IMR-90 (cell line): ENCODE results near the gene CABP4.

Experiments
- BHLHE40 ChIP-seq: fragments of 150-350 bp; IDR thresholded peaks from 2 replicates; pipeline ENCODE4 v1.6.1; 2016; ENCODE audit warnings: mild to moderate bottlenecking, low read depth, low read length
- CEBPB ChIP-seq: IDR thresholded peaks from 2 replicates; pipeline ENCODE4 v1.6.1; 2012; ENCODE audit warnings: low read depth, low read length, improper control_type of control experiment
- ELK1 ChIP-seq: fragments of 150-350 bp; IDR thresholded peaks from 2 replicates; pipeline ENCODE4 v1.6.1; 2016; ENCODE audit warnings: low read depth, mild to moderate bottlenecking, low read length, moderate library complexity, borderline replicate concordance
- MAFK ChIP-seq: IDR thresholded peaks from 2 replicates; pipeline ENCODE4 v1.6.1; 2012; ENCODE audit warnings: low read depth, low read length, improper control_type of control experiment
- MAZ ChIP-seq: IDR thresholded peaks from 2 replicates; pipeline ENCODE4 v1.6.1; 2012; ENCODE audit warnings: low read depth, mild to moderate bottlenecking, low read length, improper control_type of control experiment, moderate library complexity, borderline replicate concordance
- MXI1 ChIP-seq: IDR thresholded peaks from 2 replicates; pipeline ENCODE4 v1.6.1; 2012; ENCODE audit warnings: low read depth, mild to moderate bottlenecking, low read length, moderate library complexity, borderline replicate concordance
- NFE2L2 ChIP-seq: fragments of 150-350 bp; IDR thresholded peaks from 2 replicates; pipeline ENCODE4 v1.6.1; 2016; ENCODE audit warnings: low read depth, mild to moderate bottlenecking, low read length
- POLR2A ChIP-seq: IDR thresholded peaks from 2 replicates; pipeline ENCODE4 v1.6.1; 2012; ENCODE audit warnings: mild to moderate bottlenecking, low read depth, low read length
- RAD21 ChIP-seq: IDR thresholded peaks from 2 replicates; pipeline ENCODE4 v1.6.1; 2012; ENCODE audit warnings: low read length, improper control_type of control experiment
- RCOR1 ChIP-seq: IDR thresholded peaks from 2 replicates; pipeline ENCODE4 v1.6.1; 2012; ENCODE audit warnings: mild to moderate bottlenecking, low read length, improper control_type of control experiment; ENCODE audit not compliant: insufficient replicate concordance
- RFX5 ChIP-seq: IDR thresholded peaks from 2 replicates; pipeline ENCODE4 v1.8.0; 2012; ENCODE audit warnings: low read depth, mild to moderate bottlenecking, low read length, moderate library complexity
- SMC3 ChIP-seq: fragments of 150-350 bp; IDR thresholded peaks from 2 replicates; pipeline ENCODE4 v1.6.1; 2016; ENCODE audit warnings: low read depth, mild to moderate bottlenecking, antibody characterized with exemption, low read length, moderate library complexity
- USF2 ChIP-seq: fragments of 150-350 bp; IDR thresholded peaks from 2 replicates; pipeline ENCODE4 v1.6.1; 2017; ENCODE audit warnings: mild to moderate bottlenecking, antibody characterized with exemption, low read length, low read depth
- TF ChIP-seq, protein P1 (sequence below): conservative IDR thresholded peaks from 2 replicates; pipeline ENCODE4 v1.5.1; 2012; ENCODE audit warnings: mild to moderate bottlenecking, low read depth, low read length, improper control_type of control experiment

DNA sequence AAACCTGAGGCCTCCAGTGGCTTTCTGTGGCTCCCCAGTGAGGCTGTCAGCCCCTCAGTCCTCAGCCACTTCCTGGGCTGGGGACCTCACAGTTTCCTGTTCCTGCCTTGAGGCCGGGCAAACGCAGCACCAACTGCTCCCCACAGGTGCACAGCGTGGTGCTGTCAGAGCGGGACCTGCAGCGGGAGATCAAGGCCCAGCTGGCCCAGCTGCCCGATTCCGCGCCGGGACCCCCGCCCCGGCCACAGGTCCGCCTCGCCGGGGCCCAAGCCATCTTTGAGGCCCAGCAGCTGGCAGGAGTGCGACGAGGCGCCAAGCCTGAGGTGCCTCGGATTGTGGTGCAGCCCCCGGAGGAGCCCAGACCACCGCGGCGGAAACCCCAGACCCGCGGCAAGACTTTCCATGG, 45.9 kb upstream of the CABP4 start:
- TF ChIP-seq, protein P1, sequence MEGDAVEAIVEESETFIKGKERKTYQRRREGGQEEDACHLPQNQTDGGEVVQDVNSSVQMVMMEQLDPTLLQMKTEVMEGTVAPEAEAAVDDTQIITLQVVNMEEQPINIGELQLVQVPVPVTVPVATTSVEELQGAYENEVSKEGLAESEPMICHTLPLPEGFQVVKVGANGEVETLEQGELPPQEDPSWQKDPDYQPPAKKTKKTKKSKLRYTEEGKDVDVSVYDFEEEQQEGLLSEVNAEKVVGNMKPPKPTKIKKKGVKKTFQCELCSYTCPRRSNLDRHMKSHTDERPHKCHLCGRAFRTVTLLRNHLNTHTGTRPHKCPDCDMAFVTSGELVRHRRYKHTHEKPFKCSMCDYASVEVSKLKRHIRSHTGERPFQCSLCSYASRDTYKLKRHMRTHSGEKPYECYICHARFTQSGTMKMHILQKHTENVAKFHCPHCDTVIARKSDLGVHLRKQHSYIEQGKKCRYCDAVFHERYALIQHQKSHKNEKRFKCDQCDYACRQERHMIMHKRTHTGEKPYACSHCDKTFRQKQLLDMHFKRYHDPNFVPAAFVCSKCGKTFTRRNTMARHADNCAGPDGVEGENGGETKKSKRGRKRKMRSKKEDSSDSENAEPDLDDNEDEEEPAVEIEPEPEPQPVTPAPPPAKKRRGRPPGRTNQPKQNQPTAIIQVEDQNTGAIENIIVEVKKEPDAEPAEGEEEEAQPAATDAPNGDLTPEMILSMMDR, result no peak
- TF ChIP-seq POLR2A (no peak), BHLHE40 (no peak), MAZ (no peak), RAD21 (no peak), CEBPB (no peak), RFX5 (no peak), NFE2L2 (no peak), RCOR1 (no peak), SMC3 (no peak), ELK1 (no peak), MXI1 (no peak), USF2 (no peak), MAFK (no peak)
